HTERT RPE-1 (cell line): ENCODE measurements around the gene TNFRSF25.

Experiments
- in situ Hi-C: fragments of 300-500 bp; cut with MboI; formaldehyde crosslinking; loops from 4 replicates; pipeline ENCODE4 v1.14.3; 2020; ENCODE audit warnings: low sequenced_read_pairs

Gene TNFRSF25

GRCh38 chr1:6488602-6489382, 22.8 kb upstream of the TNFRSF25 start:
- in situ Hi-C loops, result no loop called here

- in situ Hi-C loops, result no loop called here
Measured at GRCh38 chr1:6487804-6488484, 22.0 kb upstream of the TNFRSF25 start.

- in situ Hi-C loops, result no loop called here
Measured at GRCh38 chr1:6486433-6487011, 20.5 kb upstream of the TNFRSF25 start.

GRCh38 chr1:6485168-6486101, 19.5 kb upstream of the TNFRSF25 start:
- in situ Hi-C loops, result no loop called here

- in situ Hi-C loops, result no loop called here
Measured at GRCh38 chr1:6484826-6485167, 18.8 kb upstream of the TNFRSF25 start.

- in situ Hi-C loops, result no loop called here
Measured at GRCh38 chr1:6483761-6484117, 17.8 kb upstream of the TNFRSF25 start.

GRCh38 chr1:6483017-6483760, 17.2 kb upstream of the TNFRSF25 start:
- in situ Hi-C loops, result no loop called here

GRCh38 chr1:6481820-6482219, 15.8 kb upstream of the TNFRSF25 start:
- in situ Hi-C loops, result no loop called here

- in situ Hi-C loops, result no loop called here
Measured at GRCh38 chr1:6477039-6477820, 11.3 kb upstream of the TNFRSF25 start.

- in situ Hi-C loops, result no loop called here
Measured at GRCh38 chr1:6476483-6476882, 10.5 kb upstream of the TNFRSF25 start.

- in situ Hi-C loops, result no loop called here
Measured at GRCh38 chr1:6475381-6476133, 9.6 kb upstream of the TNFRSF25 start.

GRCh38 chr1:6474815-6475282, 8.9 kb upstream of the TNFRSF25 start:
- in situ Hi-C loops, result no loop called here

GRCh38 chr1:6473974-6474814, 8.2 kb upstream of the TNFRSF25 start:
- in situ Hi-C loops, result no loop called here

GRCh38 chr1:6473156-6473555, 7.2 kb upstream of the TNFRSF25 start:
- in situ Hi-C loops, result no loop called here

- in situ Hi-C loops, result no loop called here
Measured at GRCh38 chr1:6472391-6472790, 6.4 kb upstream of the TNFRSF25 start.

GRCh38 chr1:6471970-6472368, 6.0 kb upstream of the TNFRSF25 start:
- in situ Hi-C loops, result no loop called here

- in situ Hi-C loops, result no loop called here
Measured at GRCh38 chr1:6471086-6471969, 5.4 kb upstream of the TNFRSF25 start.
